Stimulated activated CD4-positive, alpha-beta T cell treated with anti-CD3 and anti-CD28 coated beads, Interleukin-2, amount 100 ng/mL, for 48 hours (primary cell): ENCODE data around the gene RYR3.

Experiments
- DNase-seq, 2 donors: peaks; one replicate each; pipeline ENCODE4 v3.0.0-alpha.2; 2020

RYR3 gene

GRCh38 chr15:33851079-33851478 is 540.3 kb downstream of the RYR3 start:
- DNase-seq: no peak

- no peak for DNase-seq
Measured at GRCh38 chr15:33852094-33852493, 541.3 kb downstream of the RYR3 start.

GRCh38 chr15:33852570-33852969 is 541.8 kb downstream of the RYR3 start:
- no peak for DNase-seq

GRCh38 chr15:33857726-33858125 is 547.0 kb downstream of the RYR3 start:
- no peak for DNase-seq

GRCh38 chr15:33858836-33859235 is 548.1 kb downstream of the RYR3 start:
- no peak for DNase-seq

- no peak for DNase-seq
Measured at GRCh38 chr15:33859992-33860545, 549.3 kb downstream of the RYR3 start.

- no peak for DNase-seq
Measured at GRCh38 chr15:33860754-33861153, 550.0 kb downstream of the RYR3 start.

GRCh38 chr15:33864360-33865075 is 553.8 kb downstream of the RYR3 start:
- DNase-seq: no peak

- no peak for DNase-seq
Measured at GRCh38 chr15:33865416-33865815, 554.6 kb downstream of the RYR3 start.

GRCh38 chr15:33866101-33866737 is 555.5 kb downstream of the RYR3 start:
- no peak for DNase-seq

GRCh38 chr15:33871980-33872379 is 561.2 kb downstream of the RYR3 start:
- DNase-seq: no peak

- no peak for DNase-seq
Measured at GRCh38 chr15:33872416-33873106, 561.8 kb downstream of the RYR3 start.

- DNase-seq: no peak
Measured at GRCh38 chr15:33874156-33874555, 563.4 kb downstream of the RYR3 start.

GRCh38 chr15:33882921-33883320 is 572.2 kb downstream of the RYR3 start:
- no peak for DNase-seq

GRCh38 chr15:33888176-33888575 is 577.4 kb downstream of the RYR3 start:
- no peak for DNase-seq

- DNase-seq: no peak
Measured at GRCh38 chr15:33894193-33894592, 583.4 kb downstream of the RYR3 start.

- no peak for DNase-seq
Measured at GRCh38 chr15:33902043-33902442, 591.3 kb downstream of the RYR3 start.

GRCh38 chr15:33903661-33904060 is 592.9 kb downstream of the RYR3 start:
- DNase-seq: no peak

- DNase-seq: no peak
Measured at GRCh38 chr15:33907326-33907725, 596.6 kb downstream of the RYR3 start.

- DNase-seq: no peak
Measured at GRCh38 chr15:33908406-33908805, 597.6 kb downstream of the RYR3 start.

GRCh38 chr15:33910741-33911140 is 600.0 kb downstream of the RYR3 start:
- DNase-seq: no peak

GRCh38 chr15:33912326-33912725 is 601.6 kb downstream of the RYR3 start:
- no peak for DNase-seq

- no peak for DNase-seq
Measured at GRCh38 chr15:33913459-33913858, 602.7 kb downstream of the RYR3 start.
